GM19463 (cell line): ENCODE data around the gene SYNDIG1.

Experiments used
- ATAC-seq: cut with Tn5 transposase; IDR thresholded peaks from one replicate; pipeline ENCODE4 v1.9.1; 2021; ENCODE audit warnings: mild to moderate bottlenecking, moderate library complexity; ENCODE audit not compliant: unreplicated experiment

SYNDIG1 gene

DNA sequence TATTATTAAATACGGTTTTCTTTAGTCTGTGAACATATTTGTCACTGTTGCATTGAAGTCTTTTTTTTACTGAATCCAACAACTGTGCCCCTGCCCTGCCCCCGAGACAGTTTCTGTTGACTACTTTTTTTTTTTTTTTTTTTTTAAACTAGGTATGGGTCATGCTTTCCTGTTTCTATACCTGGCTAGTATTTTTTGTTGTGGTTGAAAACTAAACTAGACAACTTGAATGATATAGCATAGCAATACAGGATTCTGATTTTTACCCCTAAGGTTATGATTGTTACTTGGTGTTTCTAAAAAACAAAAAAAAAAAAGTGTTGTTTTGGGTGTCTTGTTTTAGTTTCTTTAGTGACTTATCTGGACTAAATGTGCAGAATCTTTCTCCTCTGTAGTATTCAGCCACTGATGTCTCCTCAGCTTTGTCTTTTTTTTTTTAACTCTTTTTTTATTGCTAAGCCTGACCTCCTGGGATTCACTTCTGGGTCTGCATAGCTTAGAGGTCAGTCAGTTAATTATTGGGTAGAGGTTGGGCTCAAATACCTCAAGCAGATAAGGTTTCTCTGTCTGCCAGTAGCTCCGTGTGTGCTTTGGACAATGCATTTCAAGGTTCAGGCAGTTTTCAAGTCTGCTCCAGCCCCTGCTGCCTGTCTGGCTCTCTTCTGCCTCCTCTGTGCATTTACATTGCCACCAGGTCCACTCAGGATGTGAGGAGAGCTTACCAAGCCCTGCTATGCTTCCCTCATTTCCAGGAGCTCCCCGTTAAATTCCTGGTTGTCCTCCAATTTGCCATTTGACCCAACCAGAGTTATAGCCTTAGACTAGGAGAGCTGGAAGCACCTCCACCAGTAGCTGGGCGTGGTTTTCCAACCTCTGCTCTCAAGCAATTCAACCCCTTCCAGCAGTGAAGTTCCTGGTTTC is 91.4 kb downstream of the SYNDIG1 start:
- no peak for ATAC-seq

DNA sequence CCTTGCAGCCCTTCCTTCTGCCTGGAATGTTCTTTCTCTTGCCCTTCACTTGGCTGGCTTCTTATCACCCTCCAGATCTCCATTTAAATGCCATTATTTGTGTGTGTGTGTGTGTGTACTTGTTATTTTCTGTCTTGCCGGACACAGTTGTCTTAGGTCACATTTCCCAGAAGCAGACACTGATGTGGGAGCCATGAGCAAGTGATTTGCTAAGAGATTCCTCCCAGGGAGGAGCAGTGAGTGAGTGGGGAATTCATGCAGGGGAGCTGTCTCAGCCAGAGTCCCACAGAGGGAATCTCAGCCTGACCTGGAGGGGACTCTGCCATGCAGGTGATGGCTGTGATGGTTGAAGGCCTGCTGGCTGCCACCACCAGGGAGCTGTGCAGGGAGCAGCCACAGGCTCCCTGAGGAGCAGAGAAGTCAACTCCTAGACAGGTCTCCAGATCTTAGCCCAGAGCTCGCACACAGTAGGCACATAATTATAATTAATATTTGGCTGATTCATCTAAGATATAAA is 96.5 kb downstream of the SYNDIG1 start:
- ATAC-seq: no peak

DNA sequence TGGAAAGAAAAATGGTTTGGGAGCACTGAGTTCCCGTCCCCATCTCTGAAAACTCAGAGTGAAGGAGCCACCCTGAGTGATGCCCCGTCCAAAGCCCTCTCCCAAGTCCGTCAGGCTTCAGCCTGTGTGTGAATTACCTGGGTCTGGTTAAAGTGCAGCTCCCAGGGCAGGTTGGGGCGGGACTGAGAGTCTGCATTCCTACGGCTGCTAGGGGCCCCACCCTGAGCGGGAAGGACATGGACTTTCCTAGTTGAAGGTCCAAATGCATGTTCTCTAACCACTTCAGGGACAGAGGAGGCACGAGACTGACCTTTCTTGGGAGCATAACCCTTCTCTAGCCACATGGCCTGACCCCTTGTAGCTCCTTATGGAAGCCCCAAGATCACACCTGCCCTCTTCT is 97.2 kb downstream of the SYNDIG1 start:
- no peak for ATAC-seq

DNA sequence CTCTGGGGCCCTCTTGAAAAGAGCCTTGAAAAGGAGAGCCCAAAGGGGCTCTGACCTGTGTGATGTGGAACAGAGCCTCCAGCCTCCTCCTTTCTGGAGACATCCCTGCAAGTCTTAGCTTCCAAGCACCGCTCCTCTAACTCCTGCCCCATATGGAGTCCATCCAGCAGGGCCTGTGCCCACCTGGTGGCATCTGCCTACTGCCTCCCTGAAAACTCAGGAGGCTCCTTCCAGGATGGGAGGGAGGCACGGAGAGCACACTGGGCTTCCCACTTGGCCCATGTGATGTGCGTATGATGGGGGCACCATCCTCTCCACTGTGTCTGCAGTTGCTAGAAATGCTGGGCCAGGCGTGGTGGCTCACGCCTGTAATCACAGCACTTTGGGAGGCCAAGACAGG is 98.1 kb downstream of the SYNDIG1 start:
- ATAC-seq: no peak

DNA sequence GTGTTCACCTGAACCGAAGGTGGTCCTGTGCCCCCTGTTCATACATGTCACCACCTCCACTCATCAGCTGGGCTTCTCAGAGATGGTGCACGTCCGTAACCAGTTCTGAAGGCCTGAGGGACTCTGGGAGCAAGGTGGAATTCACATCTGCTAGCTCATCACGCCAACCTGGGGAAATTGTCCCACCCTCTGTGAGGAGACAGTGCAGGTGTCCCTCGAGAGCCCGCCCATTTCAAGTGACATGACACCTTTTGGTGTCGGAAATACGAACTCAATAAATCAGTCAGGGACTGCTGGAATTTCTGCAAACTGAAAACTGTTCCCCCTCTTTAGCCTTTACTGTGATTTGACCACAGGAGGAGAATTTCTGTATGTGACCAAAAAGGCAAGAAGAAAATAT is 99.4 kb downstream of the SYNDIG1 start:
- ATAC-seq: no peak

DNA sequence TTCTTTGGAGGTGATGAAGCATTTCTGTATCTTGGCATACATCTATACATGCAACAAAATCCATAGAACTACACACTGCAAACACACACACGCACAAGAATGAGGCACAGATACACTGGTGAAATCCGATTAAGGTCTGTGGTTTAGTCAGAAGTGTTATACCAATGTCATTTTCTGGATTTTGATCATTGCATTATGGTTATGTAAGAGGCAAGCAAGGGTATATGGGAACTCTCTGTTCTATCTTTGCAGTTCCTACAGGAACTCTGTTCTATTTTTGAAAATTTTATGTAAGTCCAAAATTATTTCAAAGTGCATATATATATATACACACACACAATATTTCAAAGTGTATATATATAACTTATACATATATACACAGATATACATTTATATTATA is 101.7 kb downstream of the SYNDIG1 start:
- ATAC-seq: no peak

DNA sequence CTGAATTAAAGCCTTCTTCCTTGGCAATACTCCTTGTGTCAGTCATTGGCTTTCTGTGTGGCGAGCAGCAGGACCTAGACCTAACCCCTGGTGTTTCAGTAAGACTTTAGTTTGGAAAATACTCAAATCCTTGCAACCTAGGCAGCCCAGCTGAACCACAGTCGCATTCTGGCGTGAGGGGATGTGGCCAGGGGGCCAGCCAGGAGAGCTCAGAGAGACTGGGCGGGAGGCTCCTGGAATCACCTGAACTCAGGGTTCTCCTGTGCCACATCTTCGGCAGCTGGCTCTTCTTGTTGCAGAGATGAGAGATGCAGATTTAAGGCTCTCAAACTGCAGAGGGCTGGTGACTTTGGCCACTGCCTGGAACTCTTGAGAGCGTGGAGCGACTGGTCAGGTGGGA is 102.7 kb downstream of the SYNDIG1 start:
- ATAC-seq: no peak

DNA sequence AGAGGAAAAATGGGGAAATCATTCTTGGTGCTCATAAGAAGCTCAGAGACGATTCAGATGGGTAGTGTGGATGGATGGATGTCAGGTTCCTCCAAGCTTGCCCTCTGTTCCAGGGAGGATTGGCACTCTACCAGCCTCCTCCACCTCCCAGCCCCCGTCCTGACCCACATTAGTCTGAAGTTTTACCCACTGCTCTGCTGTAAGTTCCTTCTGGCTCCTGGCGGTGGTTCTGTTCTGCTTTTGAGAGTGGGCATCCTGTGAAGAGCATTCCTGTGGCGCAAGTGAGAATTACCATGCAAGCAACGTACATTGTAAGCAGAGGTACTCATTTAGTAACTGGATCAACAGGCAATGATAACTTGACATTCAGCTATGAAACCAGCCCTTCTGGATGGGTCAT is 103.4 kb downstream of the SYNDIG1 start:
- ATAC-seq: no peak

DNA sequence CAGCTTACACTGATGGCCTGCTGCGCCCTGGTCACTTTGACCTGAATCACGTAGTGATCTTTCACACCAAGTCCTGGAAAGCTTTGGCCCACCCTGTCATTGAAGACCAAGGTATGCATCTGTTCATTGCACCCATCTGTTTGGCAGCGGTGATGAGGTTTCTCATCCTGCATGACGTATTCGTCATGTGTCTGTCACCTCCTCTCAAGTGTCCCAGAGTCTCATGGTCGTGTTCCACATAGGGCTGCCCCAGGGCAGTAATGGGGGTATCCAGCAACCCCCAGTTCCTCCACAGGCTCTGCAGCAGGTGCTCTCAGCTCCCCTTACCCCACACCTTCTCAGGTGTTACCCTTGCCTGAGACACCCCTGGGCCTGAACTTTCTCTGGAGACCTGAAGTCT is 104.1 kb downstream of the SYNDIG1 start:
- ATAC-seq: no peak

DNA sequence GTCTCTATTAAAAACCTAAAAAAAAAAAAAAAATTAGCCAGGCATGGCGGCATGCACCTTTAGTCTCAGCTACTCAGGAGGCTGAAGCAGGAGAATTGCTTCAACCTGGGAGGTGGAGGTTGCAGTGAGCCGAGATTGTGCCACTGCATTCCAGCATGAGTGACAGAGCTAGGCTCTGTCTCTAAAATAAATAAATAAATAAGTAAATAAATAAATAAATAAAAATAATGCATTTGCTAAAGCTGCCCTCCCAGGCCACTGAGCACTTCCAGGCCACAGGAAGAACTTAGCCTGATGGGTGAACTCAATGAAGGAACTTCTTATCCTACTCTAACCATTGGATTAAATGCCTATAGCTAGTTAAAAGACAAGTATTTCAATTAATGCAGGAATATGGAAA is 104.9 kb downstream of the SYNDIG1 start:
- ATAC-seq: no peak

DNA sequence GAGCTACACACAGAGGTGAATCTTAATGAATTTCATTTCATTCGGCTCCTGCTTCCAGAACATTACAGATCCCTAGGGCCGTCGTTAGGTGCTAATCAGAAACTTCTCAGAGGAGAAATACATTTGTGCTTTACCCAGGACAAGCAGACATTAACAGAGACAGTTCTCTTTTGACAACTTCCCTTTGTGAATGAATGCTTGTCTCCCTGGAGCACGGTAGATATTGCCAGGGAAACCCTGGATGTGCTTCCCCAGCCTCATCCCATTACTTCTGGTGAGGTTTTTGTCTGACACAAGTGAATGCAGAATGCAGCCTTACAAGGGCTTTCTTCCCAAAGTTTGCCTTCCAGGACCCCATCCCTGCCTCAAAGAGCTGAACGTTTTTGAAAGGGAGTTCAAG is 105.4 kb downstream of the SYNDIG1 start:
- no peak for ATAC-seq

DNA sequence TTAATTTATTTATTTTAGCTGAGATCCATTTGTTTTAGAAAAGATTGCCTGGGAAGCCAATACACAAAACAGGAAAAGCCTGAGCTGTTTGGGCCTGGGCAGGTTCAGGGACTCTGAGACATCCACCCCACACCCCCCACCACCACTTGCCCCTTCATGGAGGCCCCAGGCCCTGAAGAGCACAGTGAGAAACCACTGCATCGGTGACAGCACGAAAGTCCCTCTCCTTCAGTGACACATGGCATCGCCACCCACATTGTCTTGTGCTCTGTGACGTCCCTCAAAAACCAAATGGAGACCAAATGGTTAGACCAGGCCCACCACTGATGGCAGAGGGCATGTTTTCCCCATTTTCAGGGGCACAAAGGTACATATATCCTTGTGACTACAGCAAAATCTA is 106.4 kb downstream of the SYNDIG1 start:
- ATAC-seq: no peak

DNA sequence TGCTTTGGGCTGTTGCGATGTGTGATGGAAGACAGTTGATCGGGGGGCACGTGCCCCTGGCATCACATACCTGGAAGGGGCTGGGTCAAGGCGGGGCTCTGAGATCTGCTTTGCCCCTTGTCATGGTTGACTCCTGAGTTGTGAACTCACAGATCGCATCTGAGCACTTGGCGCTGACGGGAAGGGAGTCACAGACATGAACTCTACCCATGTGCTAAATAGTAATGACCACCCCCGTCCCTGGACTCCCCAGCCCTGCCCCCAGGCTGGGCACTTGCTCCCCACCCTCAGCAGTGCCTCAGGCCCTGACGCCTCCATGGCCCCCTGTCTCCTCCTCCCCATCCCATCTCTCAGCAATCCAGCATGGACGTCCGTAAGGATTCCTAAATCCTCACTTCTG is 107.0 kb downstream of the SYNDIG1 start:
- ATAC-seq: no peak

DNA sequence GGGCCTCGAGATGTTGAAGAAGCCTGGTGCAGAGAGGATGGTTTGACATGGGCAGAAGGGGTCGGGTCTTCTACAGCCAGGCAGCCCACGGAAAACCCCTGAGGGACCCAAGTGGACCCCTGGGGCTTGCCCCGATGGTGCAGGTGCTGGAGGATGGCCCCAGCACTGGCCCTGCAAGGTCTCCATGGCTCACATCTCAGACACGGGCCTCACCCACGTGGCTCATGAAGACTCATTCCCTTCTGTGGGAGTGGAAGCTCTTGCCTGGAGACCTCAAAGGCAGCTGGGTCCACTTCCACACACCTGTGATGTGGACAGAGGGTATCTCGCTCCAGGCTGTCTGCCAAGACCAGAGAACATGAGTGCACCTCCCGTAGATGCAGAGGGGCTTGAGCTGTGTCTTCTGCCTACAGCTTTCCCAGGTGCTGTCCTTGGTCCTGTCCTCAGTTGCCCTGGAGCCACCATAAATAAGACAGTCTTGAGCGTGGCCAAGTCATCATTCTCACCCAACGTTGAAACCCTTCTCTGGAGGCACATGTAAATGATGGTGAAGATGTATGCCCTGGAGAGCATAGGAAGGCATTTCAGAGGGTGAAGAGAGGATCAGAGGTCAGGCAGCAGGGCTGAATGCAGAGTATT is 108.0 kb downstream of the SYNDIG1 start:
- ATAC-seq: no peak

DNA sequence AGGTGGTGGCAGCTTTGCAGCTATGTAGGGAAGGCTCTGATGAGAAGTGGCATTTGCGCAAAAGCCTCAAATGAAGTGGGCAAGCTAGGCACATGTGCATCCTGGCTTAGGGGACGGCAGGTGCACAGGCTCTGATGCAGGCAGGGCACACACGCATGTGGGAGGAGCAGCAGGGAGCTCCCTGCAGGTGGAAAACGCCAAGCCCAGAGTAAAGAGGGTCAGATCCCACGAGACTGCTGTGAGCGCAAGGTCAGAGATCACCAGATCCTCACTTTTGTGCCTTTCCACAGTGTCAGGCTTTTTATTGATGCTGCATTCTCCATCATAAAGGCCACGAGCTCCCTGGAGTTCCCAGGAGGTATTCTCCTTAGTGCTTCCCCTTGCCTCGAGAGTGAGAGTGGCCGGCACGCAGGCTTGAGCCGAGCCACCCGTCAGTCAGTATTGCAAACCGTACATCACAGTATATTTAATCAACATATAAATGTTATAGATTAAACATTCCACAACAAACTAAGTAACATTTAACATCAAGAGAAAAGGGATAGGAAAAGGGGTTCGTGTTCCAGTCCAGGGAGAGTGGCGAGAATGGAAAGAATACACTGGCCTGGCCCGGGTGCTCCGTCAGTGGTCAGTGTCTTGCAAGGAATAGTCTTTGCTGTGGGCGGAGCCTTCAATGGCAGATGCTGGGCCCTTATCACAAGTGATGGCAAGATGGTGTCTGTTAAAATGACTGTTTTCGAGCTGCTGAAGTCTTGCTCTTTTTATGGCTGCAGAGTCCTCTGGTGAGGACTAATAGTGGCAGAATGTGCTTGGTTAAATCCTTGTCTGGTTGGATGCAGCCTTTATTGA is 109.4 kb downstream of the SYNDIG1 start:
- ATAC-seq: no peak

DNA sequence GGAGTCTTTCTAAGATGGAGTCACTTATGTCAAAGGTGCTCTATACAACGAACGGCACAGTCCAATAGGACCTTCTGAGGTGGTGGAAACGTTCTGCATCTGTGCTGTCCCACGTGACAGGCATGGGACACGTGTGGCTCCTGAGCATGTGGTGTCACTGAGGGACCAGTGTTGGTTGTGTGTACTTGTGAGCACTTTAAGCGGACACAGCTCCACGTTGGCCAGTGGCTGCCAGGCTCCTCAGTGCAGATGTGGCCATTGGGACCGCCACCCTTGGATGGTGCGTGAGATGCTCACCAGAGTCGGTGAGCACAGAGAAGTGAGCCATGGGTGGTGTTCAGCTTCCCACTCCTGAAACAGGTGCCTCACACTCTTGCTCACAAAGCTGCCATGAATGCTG is 110.0 kb downstream of the SYNDIG1 start:
- ATAC-seq: no peak

DNA sequence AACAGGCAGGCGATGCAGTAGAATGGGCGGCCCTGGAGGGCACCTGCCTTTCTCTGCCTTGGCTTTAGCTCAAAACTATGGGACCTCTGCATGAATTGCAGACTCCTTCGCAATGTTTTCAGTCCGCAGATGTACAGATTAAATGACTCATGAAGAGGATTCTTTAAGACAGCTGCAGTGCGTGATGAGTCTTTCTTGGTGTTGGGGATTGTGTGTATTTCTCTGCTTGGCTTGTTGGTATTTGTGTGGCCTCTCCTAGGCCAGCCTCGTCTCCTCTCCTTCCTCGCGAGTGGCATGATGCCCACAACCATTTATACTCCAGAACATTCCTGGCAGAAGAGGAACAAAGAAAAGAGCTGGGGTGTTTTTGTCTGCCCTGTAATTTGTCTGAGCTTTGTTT is 110.6 kb downstream of the SYNDIG1 start:
- no peak for ATAC-seq

DNA sequence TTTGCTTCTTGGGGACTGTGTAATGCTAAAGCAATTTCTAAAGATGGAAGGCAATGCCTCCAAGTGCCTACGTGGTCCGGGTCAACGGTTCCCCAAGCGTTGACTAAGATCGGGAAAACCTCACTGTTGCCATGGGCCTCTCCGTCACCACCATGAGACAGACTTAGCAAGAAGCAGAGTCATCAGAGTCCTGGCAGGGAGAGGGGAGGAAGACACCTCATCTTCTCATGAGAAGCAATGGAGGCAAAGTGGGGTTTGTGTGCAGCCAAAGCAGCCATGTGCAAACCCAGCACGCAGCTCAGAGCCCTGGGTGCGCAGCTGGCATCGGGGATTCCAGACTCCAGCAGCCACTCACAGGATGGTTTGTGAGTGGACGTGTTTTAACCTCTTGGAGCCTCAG is 111.4 kb downstream of the SYNDIG1 start:
- ATAC-seq: no peak

DNA sequence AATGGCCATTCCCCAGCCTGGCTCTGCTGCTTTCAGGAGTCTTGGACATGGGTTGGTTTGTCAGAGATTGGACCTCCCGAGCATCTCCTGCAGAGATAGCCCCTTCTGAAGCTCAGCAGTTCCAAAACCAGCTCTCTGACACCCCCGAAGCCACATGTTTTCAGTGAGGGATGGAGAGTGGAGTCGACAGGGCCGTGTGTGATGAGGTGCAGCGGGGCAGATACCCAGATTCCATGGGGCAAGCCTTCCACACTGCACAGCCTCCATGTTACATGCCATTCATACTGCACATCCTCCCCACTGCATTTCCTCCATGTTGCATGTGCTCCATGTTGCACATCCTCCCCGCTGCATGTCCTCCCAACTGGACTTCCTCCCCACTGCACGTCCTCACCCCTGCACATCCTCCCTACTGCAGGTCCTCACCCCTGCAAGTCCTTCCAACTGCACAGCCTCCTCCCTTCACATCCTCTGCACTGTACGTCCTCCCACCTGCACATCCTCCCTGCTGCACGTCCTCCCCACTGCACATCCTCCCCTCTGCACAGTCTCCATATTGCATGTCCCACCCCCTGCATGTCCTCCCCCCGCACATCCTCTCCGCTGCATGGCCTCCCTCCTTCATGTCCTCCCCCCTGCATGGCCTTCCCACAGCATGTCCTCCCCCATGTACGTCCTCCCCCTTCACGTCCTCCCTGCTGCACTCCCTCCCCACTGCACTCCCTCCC is 112.2 kb downstream of the SYNDIG1 start:
- ATAC-seq: no peak

DNA sequence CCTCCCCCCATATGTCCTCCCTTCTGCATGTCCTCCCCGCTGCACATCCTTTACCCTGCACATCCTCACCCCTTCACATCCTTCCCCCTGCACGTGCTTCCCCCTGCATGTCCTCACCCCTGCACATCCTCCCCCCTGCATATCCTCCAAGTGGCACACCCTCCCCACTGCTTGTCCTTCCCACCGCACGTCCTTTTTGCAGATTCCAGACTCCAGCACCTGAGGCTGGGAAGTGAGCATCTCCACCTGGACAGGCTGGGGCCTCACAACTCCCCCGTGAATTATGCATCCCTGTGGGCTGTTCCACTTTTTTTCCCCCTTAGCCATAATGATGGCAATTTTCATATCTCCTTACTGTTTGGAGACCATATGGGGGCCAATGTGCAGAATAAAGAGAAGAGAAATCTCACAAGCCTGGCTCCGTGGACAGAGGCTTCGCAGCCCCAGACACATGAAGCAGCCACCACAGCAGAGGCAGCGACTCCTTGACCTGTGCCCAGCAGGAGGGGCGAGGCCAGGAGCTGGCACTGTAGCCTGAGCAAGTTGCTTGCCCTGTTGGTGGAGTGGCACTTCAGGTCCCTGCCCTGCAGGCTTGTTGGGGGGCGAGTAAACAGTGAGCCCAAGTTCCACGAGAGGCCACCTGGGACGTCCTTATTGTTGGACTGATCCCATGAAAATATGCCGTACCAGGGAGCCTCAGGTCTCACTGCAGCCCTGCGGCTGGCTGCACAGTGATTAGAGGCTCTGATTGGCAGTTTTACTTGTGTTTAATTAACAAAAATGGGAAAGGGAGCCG is 113.1 kb downstream of the SYNDIG1 start:
- no peak for ATAC-seq
